GM20431 (cell line): ENCODE measurements around the gene PAPPA2.

Experiments used
- in situ Hi-C: fragments of 300-500 bp; cut with MseI, MboI; formaldehyde crosslinking; loops from one replicate; pipeline ENCODE4 v1.15.0; 2020; ENCODE audit warnings: low sequenced_read_pairs; ENCODE audit not compliant: unreplicated experiment

Gene PAPPA2

GRCh38 chr1:176794897-176795508 is 332.0 kb downstream of the PAPPA2 start:
- in situ Hi-C loops = no loop called here

DNA sequence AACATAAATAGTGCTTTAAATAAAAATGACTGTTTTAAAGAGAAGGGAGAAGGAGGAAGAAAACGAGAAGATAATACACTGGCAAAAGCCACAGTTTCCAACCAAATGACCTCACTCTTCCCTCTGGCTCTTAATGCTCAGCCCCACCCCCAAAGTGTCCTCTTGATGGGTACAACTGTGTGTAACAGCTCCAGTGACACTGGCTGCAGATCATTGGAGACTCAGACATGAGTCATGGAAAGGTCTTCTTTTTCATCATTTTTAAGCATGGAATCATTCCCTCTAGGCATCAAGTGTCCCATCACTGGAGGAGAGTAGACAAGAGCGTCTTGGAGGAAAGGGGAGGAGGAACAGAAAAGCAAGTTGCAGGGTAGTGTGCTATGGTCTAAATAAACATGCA is 333.0 kb downstream of the PAPPA2 start:
- in situ Hi-C loops = no loop called here

DNA sequence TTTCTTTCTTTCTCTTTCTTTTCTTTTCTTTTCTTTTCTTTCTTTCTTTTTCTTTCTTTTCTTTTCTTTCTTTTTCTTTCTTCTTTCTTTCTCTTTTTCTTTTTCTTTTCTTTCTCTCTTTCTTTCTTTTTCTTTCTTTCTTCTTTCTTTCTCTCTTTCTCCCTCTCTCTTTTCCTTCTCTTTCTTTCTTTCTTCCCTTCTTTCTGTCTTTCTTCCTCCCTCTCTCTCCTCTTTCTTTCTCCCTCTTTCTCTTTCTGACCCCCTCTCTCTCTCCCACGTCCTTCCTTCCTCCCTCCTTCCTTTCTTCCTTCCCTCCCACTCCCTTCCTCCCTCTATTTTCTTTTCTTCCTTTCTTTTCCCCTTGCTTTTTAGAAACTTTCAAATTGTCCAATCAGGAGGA is 333.6 kb downstream of the PAPPA2 start:
- in situ Hi-C loops = no loop called here

- in situ Hi-C loops = no loop called here
Observed at GRCh38 chr1:176799327-176799726, 336.4 kb downstream of the PAPPA2 start.

DNA sequence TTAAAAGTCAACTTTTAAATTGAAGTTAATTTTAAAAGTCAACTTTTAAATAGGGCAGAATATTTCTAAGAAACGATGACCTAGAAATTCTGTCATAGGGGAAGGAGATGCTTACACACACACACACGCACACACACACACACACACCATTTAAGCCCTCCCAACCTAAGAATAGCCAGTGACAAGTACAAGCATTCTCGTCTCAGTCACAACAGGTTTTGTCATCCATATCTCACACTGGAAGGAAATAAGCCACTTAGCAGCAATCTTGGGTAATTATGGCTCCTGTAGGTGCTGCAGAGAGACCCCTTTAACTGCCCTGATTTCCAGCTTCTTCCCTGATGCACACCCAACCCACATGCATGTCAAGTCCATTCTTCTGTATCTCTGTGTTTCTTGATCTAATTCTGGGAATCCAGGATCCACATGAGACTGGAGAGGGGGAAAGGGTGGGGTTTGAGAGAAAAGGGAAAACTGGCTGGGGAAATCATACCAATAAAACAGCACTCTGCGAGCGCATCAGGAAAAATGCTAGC is 338.1 kb downstream of the PAPPA2 start:
- in situ Hi-C loops = no loop called here

- in situ Hi-C loops = no loop called here
Observed at GRCh38 chr1:176801514-176802020, 338.6 kb downstream of the PAPPA2 start.

DNA sequence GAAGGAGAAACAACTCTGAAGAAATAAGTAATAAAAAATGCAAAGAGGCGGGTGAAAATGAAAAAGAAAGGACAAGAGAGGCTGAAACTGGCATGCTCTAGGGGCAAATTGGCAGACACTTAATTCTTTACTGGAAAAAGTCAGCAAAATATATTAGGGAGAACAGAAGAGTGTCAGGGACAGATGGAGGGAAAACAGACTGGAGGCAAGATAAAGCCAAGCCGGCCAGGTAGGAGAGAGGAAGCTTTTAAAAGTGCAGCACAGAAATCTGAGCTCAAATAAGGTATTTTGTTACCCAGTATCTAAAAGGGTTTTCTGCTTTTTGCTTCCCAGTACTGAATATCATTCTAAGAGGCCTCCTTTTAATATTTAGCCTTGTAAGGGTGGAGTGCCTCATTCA is 339.3 kb downstream of the PAPPA2 start:
- in situ Hi-C loops = no loop called here

DNA sequence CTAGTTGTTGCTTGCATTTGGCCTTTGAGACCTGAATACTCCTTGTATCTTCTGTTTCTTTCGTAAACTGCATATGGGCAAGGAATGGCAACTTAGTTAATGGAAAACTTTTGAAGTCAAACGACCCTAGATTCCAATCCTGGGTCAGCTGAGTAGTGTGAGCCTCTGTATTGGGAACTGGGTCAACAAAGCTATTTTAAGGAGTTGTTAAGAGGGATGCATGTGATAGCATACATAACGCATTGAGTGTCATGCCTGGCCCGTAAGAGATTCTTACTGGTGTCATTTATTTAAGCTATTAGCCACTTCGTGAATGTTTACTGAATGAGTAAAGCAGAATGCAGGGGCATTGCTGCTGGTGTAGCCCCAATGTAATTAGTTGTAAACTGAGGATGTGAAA is 340.1 kb downstream of the PAPPA2 start:
- in situ Hi-C loops = no loop called here

DNA sequence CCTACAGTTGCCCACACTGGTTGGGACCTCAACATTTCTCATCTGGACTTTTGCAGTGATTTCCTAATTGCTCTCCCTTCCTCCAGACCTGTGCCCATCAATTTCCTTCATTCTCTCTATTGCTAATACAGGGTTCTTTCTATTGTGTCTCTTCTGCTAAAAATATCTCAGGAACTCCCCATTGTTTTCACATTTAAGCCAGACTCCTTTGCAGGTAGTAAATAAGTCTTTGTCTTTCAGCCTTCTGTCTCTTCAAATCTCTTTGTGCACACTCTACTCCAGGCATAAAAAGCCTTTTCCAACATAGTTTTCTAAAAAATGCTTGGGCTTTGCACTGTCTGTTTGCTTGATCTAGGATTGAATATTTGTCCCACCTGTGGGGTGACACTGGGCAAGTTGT is 340.6 kb downstream of the PAPPA2 start:
- in situ Hi-C loops = no loop called here

GRCh38 chr1:176809292-176809691 is 346.3 kb downstream of the PAPPA2 start:
- in situ Hi-C loops = no loop called here

DNA sequence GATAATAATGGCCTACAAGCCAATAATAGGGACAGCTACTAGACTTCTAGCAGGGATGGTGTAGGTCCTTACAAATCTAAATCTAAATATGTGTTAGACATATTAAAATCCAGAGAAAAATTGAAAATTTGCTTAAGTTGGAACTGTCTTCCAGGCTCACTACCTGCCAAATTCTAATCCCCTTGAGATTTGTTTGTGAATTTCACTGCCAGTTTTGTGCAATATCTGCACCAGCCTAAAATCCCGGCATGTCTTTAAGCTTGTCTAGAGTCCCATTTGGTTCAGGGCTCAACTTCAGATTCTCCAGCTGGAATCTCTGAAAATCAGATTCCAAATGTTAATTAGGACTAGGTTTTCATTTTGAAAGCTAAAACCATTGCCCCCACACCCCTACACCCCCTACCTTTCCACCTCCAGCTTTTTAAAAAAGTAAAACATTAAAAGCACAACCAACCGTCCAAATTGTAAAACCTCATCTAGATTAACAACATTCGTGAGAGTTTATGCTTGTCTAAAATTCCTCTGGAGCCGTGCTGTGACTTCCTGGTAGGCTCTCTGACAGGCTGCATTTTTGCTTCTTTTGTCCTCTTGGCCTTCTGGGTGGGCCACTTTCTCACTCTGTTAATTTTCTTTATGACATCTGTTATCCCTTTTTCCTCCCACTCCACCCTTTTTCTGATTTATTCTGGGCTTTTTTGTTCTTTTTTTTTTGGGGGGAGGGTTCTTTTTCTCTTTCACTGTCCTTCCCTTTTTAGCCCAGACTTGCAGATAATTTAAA is 348.7 kb downstream of the PAPPA2 start:
- in situ Hi-C loops = no loop called here

GRCh38 chr1:176815621-176816020 is 352.6 kb downstream of the PAPPA2 start:
- in situ Hi-C loops = no loop called here

- in situ Hi-C loops = no loop called here
Observed at GRCh38 chr1:176816232-176816631, 353.3 kb downstream of the PAPPA2 start.

- in situ Hi-C loops = no loop called here
Observed at GRCh38 chr1:176820391-176821031, 357.5 kb downstream of the PAPPA2 start.

- in situ Hi-C loops = no loop called here
Observed at GRCh38 chr1:176826265-176826664, 363.3 kb downstream of the PAPPA2 start.

GRCh38 chr1:176829261-176829660 is 366.3 kb downstream of the PAPPA2 start:
- in situ Hi-C loops = no loop called here

DNA sequence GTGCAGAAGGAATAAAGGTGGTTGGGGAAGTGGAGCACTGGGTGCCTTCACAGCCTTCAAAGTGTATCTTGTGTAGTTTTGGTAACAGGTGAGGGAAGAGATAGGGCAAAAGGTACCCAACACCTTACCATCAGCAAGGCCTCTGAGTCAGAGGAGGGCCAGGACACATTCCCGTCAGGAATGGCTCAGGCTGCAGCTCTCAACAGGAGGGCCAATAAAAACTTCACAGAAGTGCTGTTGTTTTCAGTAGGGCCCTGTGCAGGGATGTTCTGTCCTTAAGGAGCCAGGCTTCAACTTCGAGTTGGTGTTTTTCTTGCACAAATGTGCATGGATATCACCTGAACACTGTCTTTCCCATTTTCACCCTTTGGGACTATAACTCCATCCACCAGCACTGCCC is 368.2 kb downstream of the PAPPA2 start:
- in situ Hi-C loops = no loop called here

DNA sequence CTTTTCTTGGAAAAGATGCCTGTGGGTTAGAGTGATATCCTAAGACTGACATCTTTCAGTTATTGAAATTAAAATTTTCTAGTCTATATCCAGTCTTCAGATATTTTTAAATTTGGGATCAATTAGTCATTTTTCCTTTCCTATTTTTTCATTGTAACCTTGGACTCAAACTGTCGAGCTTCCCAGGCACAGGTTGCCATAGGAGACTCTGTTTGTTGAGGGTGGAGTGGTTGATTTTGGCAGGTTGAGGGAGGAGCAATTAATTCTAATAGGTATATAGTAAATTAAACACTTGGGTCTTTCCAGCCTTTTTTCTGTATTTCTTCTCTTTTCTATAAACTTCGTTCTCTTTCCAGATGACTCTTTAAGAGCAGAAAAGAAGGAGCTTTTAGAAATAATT is 374.7 kb downstream of the PAPPA2 start:
- in situ Hi-C loops = no loop called here

DNA sequence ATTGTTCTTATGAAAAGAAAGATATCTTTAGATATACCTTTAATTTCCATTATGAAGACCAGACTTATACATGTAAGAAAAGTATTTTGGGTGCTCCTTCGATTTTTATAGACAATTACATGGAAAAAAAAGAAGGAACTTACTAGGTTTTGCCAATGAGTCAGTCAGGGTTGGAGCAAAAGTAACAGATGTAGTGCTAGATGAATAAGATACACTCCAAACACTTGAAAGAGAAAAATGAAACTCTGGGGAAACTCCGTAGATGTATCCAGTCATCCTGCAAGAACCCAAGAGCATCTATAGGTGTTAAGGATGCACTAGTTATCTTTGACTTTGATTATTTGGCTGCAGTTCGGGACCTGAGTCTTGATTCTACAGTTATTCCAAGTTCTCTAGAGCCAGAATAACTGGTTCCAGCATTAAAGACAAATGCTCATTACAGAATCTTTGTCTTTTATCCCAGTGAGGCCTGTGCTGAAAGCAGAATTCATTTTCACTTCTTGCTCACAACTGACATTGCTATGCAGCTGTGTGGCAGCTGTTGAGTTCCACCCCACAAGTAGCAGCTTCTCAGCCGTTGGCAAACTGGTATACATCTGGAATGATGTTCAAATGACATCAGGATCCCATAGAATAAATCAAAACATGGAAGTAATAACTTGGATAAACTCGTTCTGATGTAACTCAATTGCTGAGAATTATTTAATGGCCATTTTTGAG is 375.5 kb downstream of the PAPPA2 start:
- in situ Hi-C loops = no loop called here

DNA sequence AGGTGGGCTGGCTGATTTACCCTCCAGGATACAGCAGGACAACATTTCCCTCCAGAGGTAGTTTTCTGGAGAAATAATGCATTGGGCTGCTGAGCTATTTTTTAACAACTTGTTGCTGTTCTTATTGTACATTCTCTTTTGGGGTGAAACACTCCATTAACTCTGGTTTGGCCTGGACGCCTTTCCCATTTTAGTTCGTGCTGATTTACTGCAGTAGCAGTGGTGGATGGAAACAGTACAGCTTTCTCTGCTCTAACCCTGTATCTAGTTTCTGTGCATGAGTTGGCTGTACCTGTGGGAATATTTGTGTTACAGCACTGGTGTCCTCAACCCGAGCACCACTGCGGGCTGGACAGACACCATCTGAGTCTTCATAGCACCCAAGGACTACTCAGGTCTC is 376.2 kb downstream of the PAPPA2 start:
- in situ Hi-C loops = no loop called here
